ENCODE measurements around the gene SMAD7. TPM values are rescaled to one million over a fixed set of nuclear protein-coding genes. Genes with fewer than 3 reads are reported as not detected.
"Not testable (repeated sequence)": the region's sequence is repeated elsewhere in the genome, so short reads cannot be mapped to it uniquely, and the experiment has no call there.

The SMAD7 gene
- polyA plus RNA-seq, 3 donors from 2014 or later = 10.1 to 17.4 (median 12.3) TPM

DNA sequence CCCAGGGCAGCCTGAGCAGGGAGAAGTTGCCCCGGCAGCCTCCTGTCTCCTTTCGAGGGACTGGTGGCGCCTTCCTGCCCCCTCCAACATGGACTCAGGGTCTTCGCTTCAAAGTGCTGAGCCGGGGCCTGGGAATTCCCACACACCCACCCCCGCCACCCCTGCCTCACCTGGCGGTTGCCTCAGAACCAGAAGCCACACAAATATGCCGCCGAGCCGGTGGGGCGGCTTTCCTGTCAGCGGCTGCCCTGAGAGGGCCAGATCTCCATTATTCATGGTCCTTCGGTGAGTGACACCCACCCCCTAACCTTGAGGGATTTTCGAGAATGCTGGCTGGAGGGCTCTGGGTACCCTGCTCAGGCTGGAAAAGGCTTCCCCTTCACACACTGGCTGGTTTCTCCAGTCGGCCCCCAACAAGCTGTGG, 71.7 kb downstream of the SMAD7 start:
- H3K4me1 Mint-ChIP-seq = peaks cover 11 to 14% of the 10 kb centered on the region in 2 donors
- no peak for DNase-seq
- H3K36me3 Mint-ChIP-seq = no peaks in the 10 kb centered on the region
- no peaks in the 10 kb centered on the region for H3K9me3 Mint-ChIP-seq
- no peak overlapping the region for H3K4me3 Mint-ChIP-seq
- H3K27ac Mint-ChIP-seq = no peak overlapping the region
- H3K27me3 Mint-ChIP-seq (ENCODE audit: low read depth in 3 of 3) = peaks cover 0 to 2% (median 0%) of the 10 kb centered on the region in 3 donors

DNA sequence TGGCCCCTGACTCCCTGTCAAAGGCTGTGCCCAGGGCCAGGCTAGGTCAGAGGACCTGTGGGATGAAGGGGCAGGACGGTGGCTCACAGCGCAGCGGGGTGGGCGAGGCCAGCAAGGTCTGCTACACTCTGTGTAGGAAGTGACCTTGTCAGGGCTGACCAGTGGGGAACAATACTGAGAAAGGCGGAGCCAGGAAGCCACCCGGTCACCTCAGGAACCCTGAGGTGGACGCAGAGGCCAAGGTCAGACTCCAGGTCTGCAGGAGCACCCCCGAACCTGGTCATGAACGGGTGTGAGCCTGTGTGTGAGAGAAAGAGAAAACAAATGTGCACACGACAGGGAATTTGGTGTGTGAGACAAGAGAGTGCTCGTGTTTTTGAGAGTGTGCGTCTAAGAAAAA, 72.3 kb downstream of the SMAD7 start:
- Mint-ChIP-seq H3K27ac (peak overlapping the region in 3 of 6 donors; percentile 22 to 65 (median 24)), H3K36me3 (no peaks in the 10 kb centered on the region), H3K9me3 (no peaks in the 10 kb centered on the region), H3K27me3 (ENCODE audit: low read depth in 3 of 3) (peaks cover 0 to 2% (median 0%) of the 10 kb centered on the region in 3 donors), H3K4me1 (peaks cover 11 to 14% of the 10 kb centered on the region in 2 donors), H3K4me3 (peak overlapping the region in 1 of 5 donors; percentile 27)
- no peak for DNase-seq

GRCh38 chr18:48877941-48878340, 72.8 kb downstream of the SMAD7 start:
- Mint-ChIP-seq H3K4me3 (no peak overlapping the region), H3K9me3 (no peaks in the 10 kb centered on the region), H3K27ac (no peak overlapping the region), H3K27me3 (ENCODE audit: low read depth in 3 of 3) (peaks cover 0 to 2% (median 0%) of the 10 kb centered on the region in 3 donors), H3K4me1 (peaks cover 11 to 16% of the 10 kb centered on the region in 2 donors), H3K36me3 (no peaks in the 10 kb centered on the region)
- no peak for DNase-seq

DNA sequence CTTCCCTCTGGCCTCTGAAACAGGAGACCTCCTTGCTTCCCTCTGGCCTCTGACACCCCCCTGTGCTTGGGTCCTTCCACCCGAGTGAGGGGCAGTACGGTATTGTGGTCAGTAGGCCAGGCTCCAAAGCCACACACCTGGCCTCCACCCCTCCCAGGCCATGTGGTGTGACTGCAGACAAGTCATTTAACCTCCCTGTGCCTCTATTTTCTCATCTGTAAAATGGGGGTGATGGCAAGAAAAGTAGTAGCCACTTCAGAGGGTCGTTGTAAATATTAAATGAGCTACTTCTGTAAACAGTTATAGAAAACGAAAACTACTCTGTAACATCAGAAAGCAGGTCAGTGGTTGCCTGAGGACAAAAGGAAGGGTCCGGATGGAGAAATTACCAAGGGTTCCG, 74.2 kb downstream of the SMAD7 start:
- no peaks in the 10 kb centered on the region for H3K36me3 Mint-ChIP-seq
- H3K9me3 Mint-ChIP-seq = no peaks in the 10 kb centered on the region
- peaks cover 12 to 24% of the 10 kb centered on the region in 2 donors for H3K4me1 Mint-ChIP-seq
- no peak overlapping the region for H3K4me3 Mint-ChIP-seq
- peak overlapping the region in 2 of 6 donors; percentile 25 to 49 for H3K27ac Mint-ChIP-seq
- H3K27me3 Mint-ChIP-seq (ENCODE audit: low read depth in 3 of 3) = peaks cover 0 to 2% (median 0%) of the 10 kb centered on the region in 3 donors
- DNase-seq = no peak

- Mint-ChIP-seq H3K27ac (no peak overlapping the region), H3K9me3 (no peaks in the 10 kb centered on the region), H3K36me3 (no peaks in the 10 kb centered on the region), H3K4me3 (no peak overlapping the region), H3K27me3 (ENCODE audit: low read depth in 3 of 3) (peaks cover 0 to 2% (median 0%) of the 10 kb centered on the region in 3 donors), H3K4me1 (peaks cover 17 to 22% of the 10 kb centered on the region in 2 donors)
- DNase-seq = no peak
Observed at GRCh38 chr18:48875942-48876511, 74.7 kb downstream of the SMAD7 start.

DNA sequence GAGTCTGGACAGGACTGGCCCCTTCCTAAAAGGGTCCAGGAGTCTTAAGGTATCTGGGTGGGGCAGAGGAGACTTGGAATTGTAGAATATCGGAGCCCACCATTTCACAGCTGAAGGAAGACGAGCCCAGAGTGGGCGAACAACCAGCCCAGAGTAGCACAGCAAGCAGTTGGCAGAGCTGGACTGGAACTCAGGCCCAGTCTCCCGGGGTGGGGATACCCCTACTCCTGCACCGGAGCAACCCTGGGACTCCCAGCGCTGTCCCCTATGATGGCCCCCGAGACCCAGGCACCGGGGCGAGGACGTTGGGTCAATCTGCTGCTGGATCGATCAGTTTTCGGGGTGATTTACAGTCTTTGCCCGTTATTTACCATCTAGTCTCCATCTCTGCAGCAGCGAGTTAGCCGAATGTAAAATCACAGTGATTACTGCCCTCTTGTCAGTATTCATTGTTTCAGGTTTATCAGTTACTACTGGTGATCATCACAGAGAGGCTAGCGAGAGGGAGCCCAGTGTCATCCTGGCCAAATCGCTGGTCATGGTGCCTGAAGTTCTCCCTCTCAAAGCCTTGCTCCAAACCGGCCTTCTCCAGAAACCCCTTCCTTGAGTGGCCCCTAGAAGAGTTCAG, 75.3 kb downstream of the SMAD7 start:
- H3K9me3 Mint-ChIP-seq = no peaks in the 10 kb centered on the region
- H3K4me1 Mint-ChIP-seq = peaks cover 16 to 18% of the 10 kb centered on the region in 2 donors
- no peak for DNase-seq
- no peaks in the 10 kb centered on the region for H3K36me3 Mint-ChIP-seq
- no peak overlapping the region for H3K4me3 Mint-ChIP-seq
- peaks cover 0 to 2% (median 0%) of the 10 kb centered on the region in 3 donors for H3K27me3 Mint-ChIP-seq (ENCODE audit: low read depth in 3 of 3)
- H3K27ac Mint-ChIP-seq = peak overlapping the region in 1 of 6 donors; percentile 31

- H3K27ac Mint-ChIP-seq = peak overlapping the region in 1 of 6 donors; percentile 11
- H3K4me3 Mint-ChIP-seq = no peak overlapping the region
- H3K36me3 Mint-ChIP-seq = no peaks in the 10 kb centered on the region
- H3K4me1 Mint-ChIP-seq = peaks cover 12 to 19% of the 10 kb centered on the region in 2 donors
- H3K27me3 Mint-ChIP-seq (ENCODE audit: low read depth in 3 of 3) = peaks cover 0 to 4% (median 3%) of the 10 kb centered on the region in 3 donors
- H3K9me3 Mint-ChIP-seq = no peaks in the 10 kb centered on the region
- DNase-seq = no peak
Observed at GRCh38 chr18:48874701-48875162, 76.0 kb downstream of the SMAD7 start.

DNA sequence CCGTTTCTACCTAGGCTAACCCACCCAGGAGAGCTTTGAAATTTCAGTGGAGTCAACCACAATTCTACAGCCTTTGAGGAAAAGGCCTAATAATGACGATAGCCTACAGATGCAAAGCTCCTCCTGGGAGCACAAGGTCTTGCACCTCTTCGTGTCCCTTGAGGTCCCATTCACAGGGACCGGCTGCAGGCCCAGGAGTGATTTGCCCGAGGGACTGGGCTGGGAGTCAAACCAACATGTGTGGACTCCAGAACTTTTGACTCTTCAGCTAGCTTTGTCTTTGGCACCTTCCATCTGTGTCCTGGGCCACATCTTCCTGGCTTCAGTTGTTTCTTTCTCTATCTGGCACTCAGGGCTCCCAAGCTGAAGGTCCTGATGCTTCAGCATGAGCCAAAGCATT, 76.5 kb downstream of the SMAD7 start:
- peak overlapping the region in 1 of 6 donors; percentile 11 for H3K27ac Mint-ChIP-seq
- H3K9me3 Mint-ChIP-seq = no peaks in the 10 kb centered on the region
- peaks cover 17 to 24% of the 10 kb centered on the region in 2 donors for H3K4me1 Mint-ChIP-seq
- H3K27me3 Mint-ChIP-seq (ENCODE audit: low read depth in 3 of 3) = peaks cover 0 to 7% (median 5%) of the 10 kb centered on the region in 3 donors
- no peak overlapping the region for H3K4me3 Mint-ChIP-seq
- H3K36me3 Mint-ChIP-seq = no peaks in the 10 kb centered on the region
- DNase-seq = no peak

DNA sequence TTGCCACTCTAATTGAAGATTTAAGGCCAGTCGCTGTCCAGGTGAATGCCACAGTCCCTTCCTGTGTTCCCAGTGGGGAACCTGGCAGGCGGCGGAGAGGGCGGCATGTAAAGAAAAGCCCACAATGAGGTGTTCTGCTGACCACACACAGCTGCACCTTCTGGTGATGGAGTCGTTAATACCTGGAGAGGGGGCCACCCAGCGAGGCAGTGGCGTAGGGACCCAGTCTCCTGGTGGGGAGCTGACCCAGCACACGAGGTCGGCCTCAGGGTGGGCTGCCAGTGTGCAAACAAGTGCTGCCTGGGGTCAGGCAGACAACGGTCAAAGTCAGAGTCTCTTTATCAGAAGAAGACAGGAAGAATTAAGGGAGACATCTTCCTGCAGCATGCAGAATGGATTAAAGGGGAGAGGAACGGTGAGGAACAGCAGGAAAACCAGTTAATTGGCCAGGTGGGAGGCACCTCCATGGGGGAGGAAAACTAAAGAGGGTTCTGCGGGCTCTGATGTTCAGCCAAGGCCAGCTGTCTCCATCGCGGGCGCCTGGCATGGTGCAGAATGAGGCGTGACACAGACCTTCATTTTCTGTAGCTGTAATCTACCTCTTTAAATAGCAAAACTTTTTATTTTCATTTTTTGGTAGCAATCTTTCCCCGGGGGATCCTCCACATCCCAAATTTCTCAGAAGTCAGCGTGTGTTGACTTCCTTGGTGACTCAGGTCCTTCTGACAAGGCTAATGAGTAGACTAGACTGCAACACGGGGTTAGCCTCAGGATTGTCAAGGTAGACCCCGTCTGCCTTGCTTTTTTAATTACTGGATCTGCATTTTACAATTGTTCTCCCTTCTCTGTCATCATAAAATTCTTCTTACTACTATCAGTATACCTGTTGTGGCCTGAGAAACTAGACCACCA, 78.3 kb downstream of the SMAD7 start:
- Mint-ChIP-seq H3K36me3 (no peaks in the 10 kb centered on the region), H3K9me3 (no peaks in the 10 kb centered on the region), H3K27me3 (ENCODE audit: low read depth in 3 of 3) (peaks cover 6 to 15% (median 11%) of the 10 kb centered on the region in 3 donors), H3K4me3 (no peak overlapping the region), H3K27ac (peak overlapping the region; percentile 21 to 81 (median 50)), H3K4me1 (peaks cover 32 to 39% of the 10 kb centered on the region in 2 donors)
- no peak for DNase-seq

GRCh38 chr18:48871391-48872166, 79.2 kb downstream of the SMAD7 start:
- H3K9me3 Mint-ChIP-seq = no peaks in the 10 kb centered on the region
- H3K27me3 Mint-ChIP-seq (ENCODE audit: low read depth in 3 of 3) = peaks cover 6 to 15% (median 9%) of the 10 kb centered on the region in 3 donors
- H3K4me3 Mint-ChIP-seq = no peak overlapping the region
- no peak for DNase-seq
- no peaks in the 10 kb centered on the region for H3K36me3 Mint-ChIP-seq
- peaks cover 38 to 39% of the 10 kb centered on the region in 2 donors for H3K4me1 Mint-ChIP-seq
- peak overlapping the region in 4 of 6 donors; percentile 32 to 60 (median 40) for H3K27ac Mint-ChIP-seq

DNA sequence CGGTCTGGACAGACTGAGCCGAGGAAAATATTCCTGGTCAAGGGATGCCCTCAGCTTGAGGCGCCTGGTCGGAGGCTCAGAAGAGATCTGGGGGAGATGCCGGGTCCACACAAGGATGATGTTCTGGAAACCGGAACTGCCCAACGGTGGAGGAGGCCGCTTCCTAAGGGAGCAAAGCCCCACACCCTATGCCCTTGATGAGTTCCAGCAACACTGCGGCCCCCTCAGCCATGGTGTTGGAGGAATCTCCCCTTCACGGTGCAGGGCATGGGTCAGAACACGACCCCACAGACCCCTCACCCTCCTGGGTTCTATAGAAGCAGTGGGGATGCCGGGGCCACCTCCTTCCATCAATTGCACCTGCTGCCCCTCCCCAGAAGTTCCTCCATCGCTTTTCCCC, 79.8 kb downstream of the SMAD7 start:
- not testable (repeated sequence) for H3K4me3 Mint-ChIP-seq, H3K9me3 Mint-ChIP-seq, DNase-seq, H3K36me3 Mint-ChIP-seq
- Mint-ChIP-seq H3K4me1 (peaks cover 39 to 43% of the 10 kb centered on the region in 2 donors), H3K27me3 (ENCODE audit: low read depth in 3 of 3) (peaks cover 6 to 15% (median 9%) of the 10 kb centered on the region in 3 donors), H3K27ac (peak overlapping the region in 2 of 6 donors; percentile 26 to 40)

All from immature natural killer cell (primary cell).